ENCODE data around the gene HDAC4. TPM values are rescaled to one million over a fixed set of nuclear protein-coding genes. Genes with fewer than 3 reads are reported as not detected.

Gene HDAC4
- total and polyA plus RNA-seq, 2 of the 4 experiments (the other 2 are of a cell fraction) = 4.1 to 7.2 TPM

DNA sequence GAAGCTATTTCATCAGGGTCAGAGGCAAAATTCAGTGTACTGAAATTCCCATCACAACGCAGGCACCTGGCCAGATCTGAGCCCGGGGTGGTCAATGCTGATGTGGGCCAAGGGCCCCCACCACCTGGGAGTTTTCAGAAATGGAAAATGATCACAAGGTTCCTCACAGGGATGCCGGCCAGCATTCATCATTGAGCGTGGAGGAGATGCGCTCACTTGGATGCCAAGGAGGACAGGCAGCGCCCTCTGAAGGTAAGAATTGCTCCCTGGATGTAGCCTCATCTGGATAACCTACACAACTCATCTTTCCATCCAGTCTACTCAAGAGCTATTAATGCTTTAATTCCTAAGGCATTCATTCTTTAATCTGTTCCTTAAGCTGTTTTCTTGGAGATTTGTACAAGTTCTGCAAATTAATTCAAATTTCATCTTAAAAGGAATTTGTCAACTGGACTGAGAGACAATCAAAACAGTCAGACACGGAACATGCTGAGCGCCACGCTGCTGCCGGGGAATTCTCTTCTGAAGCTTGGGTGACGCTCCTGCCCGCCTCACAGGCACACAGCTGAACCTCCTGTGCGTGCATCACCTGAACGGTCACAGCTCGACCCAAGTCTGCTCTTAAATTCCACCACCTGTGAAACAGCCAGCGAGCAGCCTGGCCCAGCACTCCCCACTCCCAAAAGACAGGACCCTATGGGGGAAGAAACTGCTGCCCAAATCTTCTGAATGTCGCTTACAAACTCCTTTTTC lies 206.7 kb downstream of the HDAC4 start:
- Histone ChIP-seq H4K20me1 (ENCODE audit: insufficient read depth, low read length) (peaks cover 5% of the 10 kb centered on the region), H3K27me3 (ENCODE audit: control insufficient read depth, insufficient read depth, low read length) (no peaks in the 10 kb centered on the region), H3K27ac (ENCODE audit: insufficient read depth, low read length) (no peak overlapping the region), H3K9me1 (ENCODE audit: insufficient read depth, low read length) (peaks cover 8% of the 10 kb centered on the region; the same call in 1 of the 2 replicates), H2BK5ac (ENCODE audit: low read depth, low read length, poor library complexity, severe bottlenecking) (no peak overlapping the region), H2AK5ac (ENCODE audit: low read depth, low read length) (no peak overlapping the region), H2BK15ac (ENCODE audit: low read depth, low read length) (no peak overlapping the region), H3K14ac (replicated peaks; ENCODE audit: low read depth, low read length) (no peak overlapping the region), H3K18ac (ENCODE audit: low read depth, low read length) (no peak overlapping the region), H3K4ac (ENCODE audit: low read depth, low read length) (no peak overlapping the region), H3K56ac (ENCODE audit: extremely low read depth, insufficient read depth, low read length) (no peak overlapping the region), H2BK120ac (ENCODE audit: low read depth, low read length) (no peak overlapping the region), H2AFZ (replicated peaks; ENCODE audit: low read length, poor library complexity) (no peak overlapping the region), H3K4me3 (ENCODE audit: insufficient read depth, low read depth, low read length) (no peak overlapping the region), H3K23ac (ENCODE audit: low read depth, low read length) (no peak overlapping the region), H3K9me3 (ENCODE audit: control insufficient read depth, insufficient read depth, low read length) (peaks cover 3% of the 10 kb centered on the region; the same call in 1 of the 2 replicates), H4K5ac (ENCODE audit: low read depth, low read length) (no peak overlapping the region), H2AK9ac (replicated peaks; ENCODE audit: low read depth, low read length, poor library complexity) (no peak overlapping the region), H3K9ac (ENCODE audit: low read depth, low read length) (no peak overlapping the region), H3K36me3 (ENCODE audit: control insufficient read depth, insufficient read depth, low read length) (peaks cover 25% of the 10 kb centered on the region), H4K91ac (ENCODE audit: insufficient read depth, low read depth, low read length) (no peak overlapping the region), H3K4me2 (ENCODE audit: low read depth, low read length) (no peak overlapping the region), H4K8ac (ENCODE audit: low read depth in 2 of 2, low read length in 2 of 2) (no peak overlapping the region), H3K79me1 (ENCODE audit: low read depth in 1 of 2, low read length in 2 of 2) (peaks cover 2 to 6% of the 10 kb centered on the region in 2 experiments; a peak in 3 of 4 replicates), H2BK20ac (ENCODE audit: low read depth, low read length) (no peak overlapping the region), H3K4me1 (ENCODE audit: control insufficient read depth, insufficient read depth, low read length) (no peaks in the 10 kb centered on the region)
- intact Hi-C loops (cut with micrococcal nuclease) (no loop called here), dilution Hi-C loops (cut with HindIII; ENCODE audit: low sequenced_read_pairs, unreplicated experiment) (no loop called here), in situ Hi-C loops (cut with MboI; ENCODE audit: low sequenced_read_pairs) (no loop called here)
- DNase-seq (no peak), ATAC-seq (ENCODE audit: low read depth) (no peak)
- POLR2A ChIA-PET (ENCODE audit: unreplicated experiment) = no interaction called here
- CTCF ChIA-PET = no interaction called here
- TF ChIP-seq, protein P1, sequence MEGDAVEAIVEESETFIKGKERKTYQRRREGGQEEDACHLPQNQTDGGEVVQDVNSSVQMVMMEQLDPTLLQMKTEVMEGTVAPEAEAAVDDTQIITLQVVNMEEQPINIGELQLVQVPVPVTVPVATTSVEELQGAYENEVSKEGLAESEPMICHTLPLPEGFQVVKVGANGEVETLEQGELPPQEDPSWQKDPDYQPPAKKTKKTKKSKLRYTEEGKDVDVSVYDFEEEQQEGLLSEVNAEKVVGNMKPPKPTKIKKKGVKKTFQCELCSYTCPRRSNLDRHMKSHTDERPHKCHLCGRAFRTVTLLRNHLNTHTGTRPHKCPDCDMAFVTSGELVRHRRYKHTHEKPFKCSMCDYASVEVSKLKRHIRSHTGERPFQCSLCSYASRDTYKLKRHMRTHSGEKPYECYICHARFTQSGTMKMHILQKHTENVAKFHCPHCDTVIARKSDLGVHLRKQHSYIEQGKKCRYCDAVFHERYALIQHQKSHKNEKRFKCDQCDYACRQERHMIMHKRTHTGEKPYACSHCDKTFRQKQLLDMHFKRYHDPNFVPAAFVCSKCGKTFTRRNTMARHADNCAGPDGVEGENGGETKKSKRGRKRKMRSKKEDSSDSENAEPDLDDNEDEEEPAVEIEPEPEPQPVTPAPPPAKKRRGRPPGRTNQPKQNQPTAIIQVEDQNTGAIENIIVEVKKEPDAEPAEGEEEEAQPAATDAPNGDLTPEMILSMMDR (conservative IDR thresholded peaks at IDR 0.05; ENCODE audit: low read depth, low read length) = peak; percentile 14; the same call in 1 of the 2 replicates
- no peak for TF ChIP-seq RAD21 (IDR thresholded peaks at IDR 0.05; ENCODE audit: low read length)
- TF ChIP-seq NFE2L2 (IDR thresholded peaks at IDR 0.05; ENCODE audit: low read depth, low read length) = no peak
- 98% methylated on average over 8 of the region's 17 CpGs; no CpG with 5 or more reads in 1 of the 2 experiments for WGBS, 2 experiments (ENCODE audit: extremely low coverage in 2 of 2, insufficient read length in 1 of 2)
- no TSS peak for BruUV-seq (replicated peaks)

Measured in IMR-90 (cell line).